GM21737 (cell line): ENCODE measurements around the gene RPL37.
"Not testable (repeated sequence)": the region's sequence is repeated elsewhere in the genome, so short reads cannot be mapped to it uniquely, and the experiment has no call there.

Source experiments
- ATAC-seq: cut with Tn5 transposase; IDR thresholded peaks from one replicate; pipeline ENCODE4 v1.9.1; 2021; ENCODE audit warnings: mild to moderate bottlenecking, moderate library complexity; ENCODE audit not compliant: unreplicated experiment

Gene RPL37

DNA sequence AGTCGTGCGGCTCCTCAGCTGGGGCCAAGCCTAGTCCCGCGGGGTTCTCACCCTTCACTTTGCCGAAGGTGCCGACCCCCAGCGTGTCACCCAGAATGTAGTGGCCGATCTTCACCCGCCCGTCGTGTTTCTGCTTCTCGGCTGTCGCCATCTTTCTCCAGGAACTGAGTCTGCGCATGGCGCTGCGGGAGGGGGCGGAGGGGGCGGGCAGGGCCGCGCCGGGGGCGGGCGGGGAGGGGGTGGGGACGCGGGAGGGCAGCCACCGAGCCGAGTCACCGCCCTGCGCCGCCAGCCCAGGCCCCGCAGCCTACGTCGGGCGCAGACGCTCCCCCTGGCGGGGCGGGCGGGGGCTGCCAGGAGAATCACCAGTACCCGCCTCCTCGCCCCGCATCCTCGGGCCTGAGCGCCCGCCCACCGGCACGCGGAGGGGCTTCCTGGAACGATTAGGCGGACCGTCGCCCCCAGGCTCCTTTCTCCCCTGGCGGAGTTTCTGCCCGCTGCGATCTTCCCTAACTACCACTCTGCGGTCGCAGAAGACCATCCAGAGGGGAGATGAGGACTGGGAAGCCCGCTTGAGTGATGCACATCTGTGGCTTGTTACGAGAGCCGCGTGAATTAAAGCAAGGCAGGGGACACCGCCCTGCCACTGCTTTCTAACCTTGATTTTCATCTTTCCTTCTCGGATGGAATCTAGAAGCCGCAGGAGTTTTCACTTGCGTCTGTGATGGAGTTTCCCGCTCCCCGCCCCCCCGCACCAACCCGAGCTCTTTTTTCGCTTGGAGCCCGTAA lies 36.8 kb downstream of the RPL37 start, which contains the start of gene PRKAA1:
PRKAA1 (minus strand) TSS at position 363 of the 789 bp plus-strand sequence; CDS start at position 178, 185 bp downstream.
- ATAC-seq: peak; percentile 98

DNA sequence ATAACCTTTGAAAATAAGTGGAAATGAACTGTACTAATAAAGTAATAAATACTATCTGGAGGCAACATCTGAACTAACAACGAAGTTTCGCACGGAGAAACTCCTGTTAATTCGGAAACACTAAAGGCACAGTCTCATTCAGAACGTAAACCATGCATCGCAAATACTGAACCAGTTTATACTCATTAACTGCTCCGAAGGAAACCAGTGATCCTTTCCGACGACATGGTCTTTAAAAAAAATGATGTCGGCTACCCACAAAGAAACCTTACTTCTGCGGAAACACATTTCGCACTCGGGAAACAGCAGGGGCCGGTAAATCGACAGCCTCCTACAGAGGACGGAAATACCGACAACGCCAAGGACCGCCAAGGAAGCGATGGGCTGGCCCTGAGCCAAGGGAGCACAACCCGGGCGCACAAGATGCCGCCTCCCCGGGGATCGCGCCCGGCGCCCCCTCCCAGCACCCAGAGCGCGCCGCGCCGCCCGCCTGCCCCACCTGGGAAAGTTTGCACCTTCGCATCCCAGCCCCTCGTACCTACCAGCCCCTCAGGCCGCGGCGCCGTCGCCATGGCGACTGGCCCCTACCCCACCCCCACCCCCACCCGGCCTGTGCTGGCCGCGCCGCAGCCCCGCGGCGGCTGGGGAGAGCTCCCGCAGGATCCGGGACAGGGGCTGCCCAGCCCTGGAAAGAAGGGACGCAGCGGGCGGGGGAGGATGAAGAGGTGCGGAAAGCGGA lies 37.6 kb downstream of the RPL37 start:
- peak; percentile 43 for ATAC-seq

- ATAC-seq: no peak
Observed at GRCh38 chr5:40796487-40796889, 38.5 kb downstream of the RPL37 start.

DNA sequence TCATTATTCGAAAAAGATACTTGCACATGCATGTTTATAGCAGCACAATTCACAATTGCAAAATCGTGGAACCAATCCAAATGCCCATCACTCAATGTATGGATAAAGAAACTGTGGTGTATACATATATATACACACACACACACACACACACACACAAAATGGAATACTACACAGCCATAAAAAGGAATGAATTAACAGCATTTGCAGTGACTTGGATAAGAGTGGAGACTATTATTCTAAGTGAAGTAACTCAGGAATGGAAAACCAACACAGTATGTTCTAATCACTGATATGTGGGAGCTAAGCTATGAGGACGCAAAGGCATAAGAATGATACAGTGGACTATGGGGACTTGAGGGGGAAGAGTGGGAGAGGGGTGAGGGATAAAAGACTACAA lies 40.1 kb downstream of the RPL37 start:
- not testable (repeated sequence) for ATAC-seq

DNA sequence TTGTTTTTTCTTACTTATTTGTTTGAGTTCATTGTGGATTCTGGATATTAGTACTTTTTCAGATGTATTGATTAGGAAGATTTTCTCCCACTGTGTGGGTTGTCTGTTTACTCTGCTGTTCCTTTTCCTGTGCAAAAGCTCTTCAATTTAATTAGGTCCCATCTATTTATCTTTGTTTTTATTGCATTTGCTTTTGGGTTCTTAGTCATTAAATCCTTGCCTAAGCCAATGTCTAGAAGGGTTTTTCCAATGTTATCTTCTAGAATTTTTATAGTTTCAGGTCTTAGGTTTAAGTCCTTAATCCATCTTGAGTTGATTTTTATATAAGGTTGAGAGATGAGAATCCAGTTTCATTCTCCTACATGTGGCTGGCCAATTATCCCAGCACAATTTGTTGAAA lies 40.7 kb downstream of the RPL37 start:
- not testable (repeated sequence) for ATAC-seq

DNA sequence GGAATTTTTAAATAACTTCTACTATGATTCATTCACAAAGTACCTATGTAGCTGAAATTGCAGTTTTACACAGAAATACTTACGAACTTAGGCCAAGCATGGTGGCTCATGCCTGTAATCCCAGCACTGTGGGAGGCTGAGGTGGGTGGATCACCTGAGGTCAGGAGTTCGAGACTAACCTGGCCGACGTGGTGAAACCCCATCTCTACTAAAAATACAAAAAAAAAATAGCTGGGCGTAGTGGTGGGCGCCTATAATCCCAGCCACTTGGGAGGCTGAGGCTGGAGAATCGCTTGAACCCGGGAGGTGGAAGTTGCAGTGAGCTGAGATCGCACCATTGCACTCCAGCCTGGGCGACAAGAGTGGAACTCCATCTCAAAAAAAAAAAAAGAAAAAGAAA lies 42.3 kb downstream of the RPL37 start:
- not testable (repeated sequence) for ATAC-seq

DNA sequence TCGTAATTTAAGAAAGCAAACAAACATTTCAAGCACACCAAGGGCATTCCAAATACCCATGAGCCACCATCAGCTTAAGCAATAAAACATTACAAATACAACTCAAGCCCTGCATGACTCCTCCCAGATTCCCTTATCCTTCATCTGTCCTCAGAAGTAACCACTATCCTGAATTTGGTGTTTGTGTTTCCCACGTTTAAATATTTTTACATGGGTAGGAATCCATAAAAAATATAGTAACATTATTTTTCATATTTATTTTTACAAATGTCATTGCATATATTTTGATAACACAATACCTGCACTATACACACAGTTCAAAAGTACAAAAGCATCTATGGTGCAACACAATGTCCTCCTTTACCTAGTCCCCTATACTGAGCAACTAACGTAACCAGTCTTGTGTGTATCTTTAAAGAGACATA lies 43.3 kb downstream of the RPL37 start:
- no peak for ATAC-seq

DNA sequence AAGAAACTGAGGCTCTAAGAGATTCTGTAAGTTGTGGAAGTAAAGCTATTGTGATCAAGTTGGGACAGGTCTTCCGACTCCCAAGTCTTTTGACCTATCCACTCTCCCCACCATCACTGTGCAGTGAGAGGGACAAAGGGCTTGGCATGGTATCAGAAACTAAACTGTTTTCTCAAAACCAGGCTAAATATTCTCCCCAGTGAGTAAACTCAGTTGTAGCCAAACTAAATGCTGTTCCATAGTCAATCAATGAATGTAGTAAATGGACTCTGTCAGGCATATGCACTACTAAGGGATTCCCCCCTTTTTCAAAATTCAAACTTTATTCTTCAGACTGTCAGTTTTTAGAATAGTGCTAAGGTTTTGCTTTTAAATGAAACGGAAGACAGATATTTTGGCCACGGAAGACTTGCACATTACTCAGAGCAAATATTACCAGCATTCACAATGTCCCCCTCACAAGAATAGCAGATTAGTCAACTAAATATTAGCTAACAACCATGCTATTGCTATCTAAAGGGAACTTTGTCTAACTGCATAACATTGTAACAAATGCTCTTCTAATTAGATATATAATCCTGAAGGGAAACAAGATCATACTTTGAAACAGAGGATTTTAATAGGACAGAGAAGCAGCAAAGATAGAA lies 44.0 kb downstream of the RPL37 start:
- no peak for ATAC-seq

DNA sequence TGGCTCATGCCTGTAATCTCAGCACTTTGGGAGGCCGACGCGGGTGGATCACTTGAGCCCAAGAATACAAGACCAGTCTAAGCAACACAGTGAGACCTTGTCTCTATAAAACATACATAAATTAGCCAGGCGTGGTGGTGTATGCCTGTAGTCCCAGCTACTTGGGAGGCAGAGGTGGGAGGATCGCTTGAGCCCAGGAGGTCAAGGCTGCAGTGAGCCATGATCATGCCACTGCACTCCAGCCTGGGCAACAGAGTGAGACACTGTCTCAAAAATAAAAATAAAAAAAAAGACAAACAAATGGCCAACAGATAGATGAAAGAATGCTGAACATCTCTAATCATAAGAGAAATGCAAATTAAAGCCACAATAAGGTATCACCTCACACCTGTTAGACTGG lies 46.1 kb downstream of the RPL37 start:
- not testable (repeated sequence) for ATAC-seq

DNA sequence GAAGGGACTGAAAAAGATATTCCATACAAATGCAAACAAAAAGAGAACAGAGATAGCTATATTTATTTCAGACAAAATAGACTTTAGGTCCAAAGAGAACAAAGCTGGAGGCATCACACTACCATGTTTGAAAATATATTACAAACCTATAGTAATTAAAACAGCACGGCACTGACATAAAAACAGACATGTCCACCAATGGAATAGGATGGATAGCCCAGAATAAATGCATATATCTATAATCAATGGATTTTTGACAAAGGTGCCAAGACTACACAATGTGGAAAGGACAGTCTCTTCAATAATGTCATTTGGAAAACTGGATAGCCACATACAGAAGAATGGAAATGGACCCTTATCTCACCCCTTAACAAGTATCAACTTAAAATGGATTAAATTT lies 47.0 kb downstream of the RPL37 start:
- no peak for ATAC-seq

GRCh38 chr5:40786664-40787063 lies 48.4 kb downstream of the RPL37 start:
- ATAC-seq: not testable (repeated sequence)

DNA sequence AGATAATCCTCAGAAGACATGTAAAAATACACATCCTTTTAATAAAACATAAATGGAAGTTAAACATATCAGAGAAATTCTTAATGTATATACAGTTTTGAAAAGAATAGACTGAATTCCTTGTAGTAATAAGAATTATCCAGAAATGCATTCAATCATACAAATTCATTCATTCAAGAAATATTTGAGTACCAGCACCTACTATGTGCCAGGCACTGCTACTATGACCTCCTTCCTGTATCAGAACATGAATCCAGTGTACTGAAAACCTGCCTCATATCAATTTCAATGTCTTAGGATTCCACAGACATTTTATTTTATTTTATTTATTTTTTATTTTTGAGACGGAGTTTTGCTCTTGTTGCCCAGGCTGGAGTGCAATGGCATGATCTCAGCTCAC lies 50.1 kb downstream of the RPL37 start:
- no peak for ATAC-seq

- ATAC-seq: no peak
Observed at GRCh38 chr5:40784027-40784653, 50.9 kb downstream of the RPL37 start.

GRCh38 chr5:40781843-40782409 lies 53.1 kb downstream of the RPL37 start:
- ATAC-seq: no peak

DNA sequence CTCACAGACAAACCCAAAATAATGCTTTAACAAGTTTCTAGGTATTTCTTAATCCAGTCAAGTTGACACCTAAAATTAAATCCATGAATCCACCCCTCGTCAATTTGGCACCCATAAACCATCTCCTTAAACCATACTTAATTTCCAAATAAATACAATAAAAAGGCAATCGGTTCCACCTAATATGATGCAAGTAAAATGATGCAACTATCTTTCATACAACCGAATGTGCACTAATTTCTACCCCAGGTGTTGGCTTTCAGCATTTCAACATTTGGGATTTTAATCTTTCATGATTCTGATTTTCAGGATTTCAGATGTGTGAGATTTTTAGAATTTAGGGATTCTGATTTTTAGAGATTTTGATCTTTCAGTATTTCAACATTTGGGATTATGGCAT lies 54.2 kb downstream of the RPL37 start:
- no peak for ATAC-seq

- no peak for ATAC-seq
Observed at GRCh38 chr5:40780199-40780598, 54.8 kb downstream of the RPL37 start.

- ATAC-seq: no peak
Observed at GRCh38 chr5:40779561-40779960, 55.5 kb downstream of the RPL37 start.

DNA sequence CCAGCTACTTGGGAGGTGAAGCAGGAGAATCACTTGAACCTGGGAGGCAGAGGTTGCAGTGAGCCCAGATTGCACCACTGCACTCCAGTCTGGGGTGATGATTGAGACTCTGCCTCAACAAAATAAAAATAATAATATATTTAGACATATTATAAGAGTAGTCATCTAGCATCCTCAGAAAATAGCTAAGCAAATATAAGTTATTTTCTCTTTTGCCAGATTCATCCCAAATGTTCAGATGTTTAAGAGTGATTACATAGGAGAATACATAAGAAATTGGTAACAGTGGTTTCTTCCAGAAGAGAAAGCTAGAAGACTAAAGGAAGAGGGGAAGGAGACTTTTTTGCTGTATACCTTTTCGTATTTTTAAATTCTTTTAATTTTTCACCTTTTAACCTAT lies 56.9 kb downstream of the RPL37 start:
- no peak for ATAC-seq

GRCh38 chr5:40776658-40776977 lies 58.4 kb downstream of the RPL37 start:
- no peak for ATAC-seq

DNA sequence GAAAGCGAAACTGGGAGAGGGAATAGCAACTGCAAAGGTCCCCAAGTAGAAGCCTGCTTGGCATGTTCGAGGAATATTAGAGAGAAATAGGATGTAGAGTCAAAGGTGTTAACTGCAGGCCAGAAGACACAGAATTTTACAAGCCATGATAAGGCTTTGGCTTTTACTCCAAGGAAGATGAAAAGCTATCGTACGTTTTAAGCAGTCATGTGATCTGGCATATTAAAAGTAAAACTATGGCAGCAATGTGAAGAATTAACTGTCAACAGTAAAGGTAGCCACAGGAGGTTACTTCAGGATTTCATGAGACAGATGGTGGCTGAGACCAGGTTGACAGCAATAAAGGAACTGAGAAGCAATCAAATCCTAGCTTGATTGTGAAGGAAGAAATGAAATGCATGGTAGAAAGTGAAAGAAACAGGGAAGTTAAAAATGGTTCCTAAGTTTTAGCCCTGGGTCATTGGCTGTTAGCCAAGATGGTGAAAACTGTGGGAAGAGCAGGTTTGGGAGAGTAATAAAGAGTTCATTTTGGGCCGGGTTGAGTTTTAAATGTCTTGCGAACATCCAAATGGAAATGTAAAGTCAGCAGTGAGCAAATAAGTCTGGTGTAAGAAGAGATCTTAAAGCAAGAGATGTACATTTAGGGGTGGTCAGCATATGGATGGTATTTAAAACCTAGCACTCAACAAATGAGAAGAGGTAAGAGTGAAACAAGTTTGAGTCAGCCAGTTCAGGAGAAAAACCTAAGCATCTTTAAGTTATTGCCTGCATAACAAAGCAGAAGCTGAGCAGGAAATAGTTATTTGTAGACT lies 59.0 kb downstream of the RPL37 start:
- ATAC-seq: no peak
